GM23338 (cell line): ENCODE data around the gene CD70.

Experiments used
- CREB1 ChIP-seq: fragments of 250-450 bp; sonication (Bioruptor Pico); IDR thresholded peaks from 2 replicates; pipeline ENCODE4 v1.5.0; 2020; ENCODE audit warnings: low read depth, mild to moderate bottlenecking, moderate library complexity
- CTCF ChIP-seq, 2 experiments: fragments of 200-600 bp in 1 of 2; sonication (generic) in 1 of 2; conservative IDR thresholded peaks; 2 replicates each; pipeline versions ENCODE4 v1.5.1 to v1.6.1; 2016 to 2017; ENCODE audit warnings: antibody characterized with exemption in 2 of 2, low read depth in 2 of 2, mild to moderate bottlenecking in 2 of 2, moderate library complexity in 1 of 2
- ETS1 ChIP-seq: IDR thresholded peaks from 2 replicates; pipeline ENCODE4 v1.6.1; 2016; ENCODE audit warnings: antibody characterized with exemption
- EZH2 ChIP-seq: fragments of 200-600 bp; sonication (generic); IDR thresholded peaks from one replicate; pipeline ENCODE4 v1.8.0; 2017; ENCODE audit warnings: antibody characterized with exemption, mild to moderate bottlenecking, low read depth; ENCODE audit not compliant: unreplicated experiment
- EZH2phosphoT487 ChIP-seq: fragments of 200-600 bp; sonication (generic); IDR thresholded peaks from one replicate; pipeline ENCODE4 v1.8.1; 2018; ENCODE audit warnings: antibody characterized with exemption; ENCODE audit not compliant: unreplicated experiment
- JUNB ChIP-seq: IDR thresholded peaks from one replicate; pipeline ENCODE4 v1.6.1; 2016; ENCODE audit warnings: antibody characterized with exemption; ENCODE audit not compliant: unreplicated experiment
- POLR2AphosphoS5 ChIP-seq: IDR thresholded peaks from 2 replicates; pipeline ENCODE4 v1.6.1; 2016; ENCODE audit warnings: antibody characterized with exemption, low read depth
- REST ChIP-seq: IDR thresholded peaks from one replicate; pipeline ENCODE4 v1.6.1; 2018; ENCODE audit warnings: antibody characterized with exemption; ENCODE audit not compliant: unreplicated experiment

- TF ChIP-seq CTCF (conservative IDR thresholded peaks at IDR 0.05; ENCODE audit: low read depth in 2 of 2): no peak
- TF ChIP-seq EZH2phosphoT487: no peak
- no peak for TF ChIP-seq EZH2
- no peak for TF ChIP-seq ETS1
- TF ChIP-seq POLR2AphosphoS5: no peak
- TF ChIP-seq REST: no peak
- TF ChIP-seq JUNB: no peak
- TF ChIP-seq CREB1 (CRISPR knock-in tag): no peak
These were observed 10.6 kb downstream of the CD70 start for GRCh38 chr19:6580313-6580712.
